Measurements from ENCODE around the gene MUSTN1. TPM values are rescaled to one million over a fixed set of nuclear protein-coding genes. Genes with fewer than 3 reads are reported as not detected.

MUSTN1 gene
- total RNA-seq, 1 donor from 2014 or later = 1.1 TPM

- no peak for TF ChIP-seq CTCF (IDR thresholded peaks at IDR 0.05; ENCODE audit: unreplicated experiment)
Observed at GRCh38 chr3:52787246-52787645, 47.6 kb downstream of the MUSTN1 start.

GRCh38 chr3:52786330-52787215 is 48.2 kb downstream of the MUSTN1 start:
- H3K27me3 Mint-ChIP-seq (ENCODE audit: unreplicated experiment) = peaks cover 4% of the 10 kb centered on the region
- H3K9me3 Mint-ChIP-seq (ENCODE audit: unreplicated experiment) = no peaks in the 10 kb centered on the region
- no peak for TF ChIP-seq CTCF (IDR thresholded peaks at IDR 0.05; ENCODE audit: unreplicated experiment)
- no peaks in the 10 kb centered on the region for H3K36me3 Mint-ChIP-seq (ENCODE audit: low read depth, unreplicated experiment)
- peak overlapping the region; percentile 48 for H3K27ac Mint-ChIP-seq (ENCODE audit: unreplicated experiment)
- DNase-seq (ENCODE audit: low spot score) = no peak
- H3K4me1 Mint-ChIP-seq (ENCODE audit: unreplicated experiment) = peaks cover 6% of the 10 kb centered on the region
- H3K4me3 Mint-ChIP-seq (ENCODE audit: unreplicated experiment) = no peak overlapping the region

More at GRCh38 chr3:52787246-52787645, 47.6 kb downstream of the MUSTN1 start:
- no peaks in the 10 kb centered on the region for H3K36me3 Mint-ChIP-seq (ENCODE audit: low read depth, unreplicated experiment)
- H3K4me1 Mint-ChIP-seq (ENCODE audit: unreplicated experiment) = peaks cover 4% of the 10 kb centered on the region
- H3K9me3 Mint-ChIP-seq (ENCODE audit: unreplicated experiment) = no peaks in the 10 kb centered on the region
- peaks cover 4% of the 10 kb centered on the region for H3K27me3 Mint-ChIP-seq (ENCODE audit: unreplicated experiment)
- H3K4me3 Mint-ChIP-seq (ENCODE audit: unreplicated experiment) = no peak overlapping the region
- DNase-seq (ENCODE audit: low spot score) = no peak
- peak overlapping the region; percentile 48 for H3K27ac Mint-ChIP-seq (ENCODE audit: unreplicated experiment)

GRCh38 chr3:52784931-52785590 is 49.8 kb downstream of the MUSTN1 start:
- Mint-ChIP-seq H3K27ac (ENCODE audit: unreplicated experiment) (no peak overlapping the region), H3K9me3 (ENCODE audit: unreplicated experiment) (no peaks in the 10 kb centered on the region), H3K4me3 (ENCODE audit: unreplicated experiment) (no peak overlapping the region), H3K36me3 (ENCODE audit: low read depth, unreplicated experiment) (no peaks in the 10 kb centered on the region), H3K27me3 (ENCODE audit: unreplicated experiment) (peaks cover 4% of the 10 kb centered on the region), H3K4me1 (ENCODE audit: unreplicated experiment) (peaks cover 6% of the 10 kb centered on the region)
- no peak for TF ChIP-seq CTCF (IDR thresholded peaks at IDR 0.05; ENCODE audit: unreplicated experiment)
- no peak for DNase-seq (ENCODE audit: low spot score)

- Mint-ChIP-seq H3K9me3 (ENCODE audit: unreplicated experiment) (no peaks in the 10 kb centered on the region), H3K27me3 (ENCODE audit: unreplicated experiment) (peaks cover 2% of the 10 kb centered on the region), H3K4me1 (ENCODE audit: unreplicated experiment) (peaks cover 4% of the 10 kb centered on the region), H3K4me3 (ENCODE audit: unreplicated experiment) (no peak overlapping the region), H3K27ac (ENCODE audit: unreplicated experiment) (no peak overlapping the region), H3K36me3 (ENCODE audit: low read depth, unreplicated experiment) (no peaks in the 10 kb centered on the region)
- no peak for DNase-seq (ENCODE audit: low spot score)
- no peak for TF ChIP-seq CTCF (IDR thresholded peaks at IDR 0.05; ENCODE audit: unreplicated experiment)
Observed at GRCh38 chr3:52784021-52784621, 50.7 kb downstream of the MUSTN1 start.
